Uterus (tissue), 2 donors: ENCODE results near the gene CFAP65.

Experiments used
- POLR2A ChIP-seq, 2 donors: fragments of 450-650 bp; IDR thresholded peaks; one replicate each; pipeline ENCODE4 v1.6.1; 2016; ENCODE audit warnings: antibody characterized with exemption in 2 of 2, mild to moderate bottlenecking in 1 of 2, moderate library complexity in 1 of 2
- TF ChIP-seq, protein P1 (sequence below), 4 experiments: fragments of 200-600 bp in 2 of 4; fragments of 450-650 bp in 2 of 4; sonication (generic) in 2 of 4; IDR thresholded peaks; one replicate each; pipeline ENCODE4 v1.5.1; 2016 to 2019; ENCODE audit warnings: antibody characterized with exemption in 4 of 4, mild to moderate bottlenecking in 2 of 4, moderate library complexity in 1 of 4

DNA sequence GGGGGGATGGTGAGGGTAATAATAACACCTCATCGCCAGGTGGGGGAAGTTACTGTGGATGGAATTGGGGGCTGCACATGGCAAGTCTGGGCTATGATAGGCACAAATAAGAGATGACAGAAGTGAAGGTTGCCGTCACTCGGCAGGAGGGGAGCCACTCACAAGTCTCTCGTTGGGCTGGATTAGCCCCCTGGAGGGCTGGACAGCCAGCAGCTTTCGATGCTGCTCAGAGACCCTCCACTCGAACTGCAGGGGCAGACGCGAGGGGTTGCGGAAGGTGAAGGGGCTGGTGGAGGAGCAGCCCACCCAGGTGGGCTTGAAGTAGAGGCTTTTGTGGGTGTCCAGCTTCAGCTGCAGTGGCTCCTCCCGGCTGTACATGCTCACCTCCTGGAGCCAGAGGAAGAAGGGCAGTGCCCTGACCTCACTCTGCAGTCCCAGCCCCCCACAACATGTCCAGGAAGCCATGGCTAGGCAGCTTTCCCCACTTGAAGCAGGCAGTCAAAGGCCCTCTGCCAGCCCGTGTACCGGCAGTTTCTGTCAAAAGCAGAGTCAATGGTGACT is 18.2 kb downstream of the CFAP65 start:
- TF ChIP-seq, protein P1, sequence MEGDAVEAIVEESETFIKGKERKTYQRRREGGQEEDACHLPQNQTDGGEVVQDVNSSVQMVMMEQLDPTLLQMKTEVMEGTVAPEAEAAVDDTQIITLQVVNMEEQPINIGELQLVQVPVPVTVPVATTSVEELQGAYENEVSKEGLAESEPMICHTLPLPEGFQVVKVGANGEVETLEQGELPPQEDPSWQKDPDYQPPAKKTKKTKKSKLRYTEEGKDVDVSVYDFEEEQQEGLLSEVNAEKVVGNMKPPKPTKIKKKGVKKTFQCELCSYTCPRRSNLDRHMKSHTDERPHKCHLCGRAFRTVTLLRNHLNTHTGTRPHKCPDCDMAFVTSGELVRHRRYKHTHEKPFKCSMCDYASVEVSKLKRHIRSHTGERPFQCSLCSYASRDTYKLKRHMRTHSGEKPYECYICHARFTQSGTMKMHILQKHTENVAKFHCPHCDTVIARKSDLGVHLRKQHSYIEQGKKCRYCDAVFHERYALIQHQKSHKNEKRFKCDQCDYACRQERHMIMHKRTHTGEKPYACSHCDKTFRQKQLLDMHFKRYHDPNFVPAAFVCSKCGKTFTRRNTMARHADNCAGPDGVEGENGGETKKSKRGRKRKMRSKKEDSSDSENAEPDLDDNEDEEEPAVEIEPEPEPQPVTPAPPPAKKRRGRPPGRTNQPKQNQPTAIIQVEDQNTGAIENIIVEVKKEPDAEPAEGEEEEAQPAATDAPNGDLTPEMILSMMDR (IDR thresholded peaks at IDR 0.05) = no peak
- no peak for TF ChIP-seq POLR2A (IDR thresholded peaks at IDR 0.05)
